H1 (cell line): ENCODE results near the gene NR5A2. TPM values are rescaled to one million over a fixed set of nuclear protein-coding genes. Genes with fewer than 3 reads are reported as not detected.

Experiments used
- CTCF ChIA-PET: fragments of 300-600 bp; sonication (Branson Sonifier 250); formaldehyde crosslinking; loops from one replicate; lab custom pipeline; 2021; ENCODE audit not compliant: partially characterized antibody; lab: Charles Lee
- POLR2A ChIA-PET: fragments of 300-600 bp; sonication (Branson Sonifier 250); formaldehyde crosslinking; loops from one replicate; lab custom pipeline; 2021; ENCODE audit warnings: inconsistent platforms; ENCODE audit not compliant: partially characterized antibody; lab: Charles Lee
- DNase-seq, 2 experiments: peaks; one replicate each; pipeline versions ENCODE4 v3.0.0 to v3.0.0-alpha.2; 2010 to 2022; ENCODE audit warnings: low spot score in 2 of 2, low read depth in 1 of 2, mixed read lengths in 1 of 2
- FAIRE-seq: peaks from 2 replicates; lab custom pipeline; 2011; peaks lifted over from hg19 to GRCh38; lab: Jason Lieb, UNC
- H2AFZ ChIP-seq: 2 replicates; pipeline ENCODE4 v1.8.1; 2012; ENCODE audit warnings: low read length, inconsistent platforms
- H2AK5ac ChIP-seq: 2 replicates; pipeline ENCODE4 v1.6.1; 2013; ENCODE audit warnings: low read depth, low read length
- H2BK120ac ChIP-seq: replicated peaks from 2 replicates; pipeline ENCODE3; 2013; ENCODE audit warnings: low read depth, low read length, inconsistent platforms
- H2BK12ac ChIP-seq: 2 replicates; pipeline ENCODE4 v1.6.1; 2013; ENCODE audit warnings: low read depth, low read length
- H2BK15ac ChIP-seq: 2 replicates; pipeline ENCODE4 v1.6.1; 2013; ENCODE audit warnings: low read length
- H2BK20ac ChIP-seq: 2 replicates; pipeline ENCODE4 v1.6.1; 2013; ENCODE audit warnings: low read length
- H2BK5ac ChIP-seq: 2 replicates; pipeline ENCODE4 v1.6.1; 2013; ENCODE audit warnings: low read depth, low read length
- H3K14ac ChIP-seq: 2 replicates; pipeline ENCODE4 v1.6.1; 2013; ENCODE audit warnings: inconsistent platforms; ENCODE audit not compliant: insufficient read length
- H3K18ac ChIP-seq: 2 replicates; pipeline ENCODE4 v1.6.1; 2013; ENCODE audit warnings: low read length; ENCODE audit errors: extremely low read depth
- H3K23ac ChIP-seq: 2 replicates; pipeline ENCODE4 v1.6.1; 2013; ENCODE audit warnings: inconsistent platforms; ENCODE audit not compliant: insufficient read length
- H3K23me2 ChIP-seq: 2 replicates; pipeline ENCODE4 v1.6.1; 2013; ENCODE audit warnings: low read depth, low read length
- H3K27ac ChIP-seq: 2 replicates; pipeline ENCODE4 v1.6.1; 2011; ENCODE audit warnings: low read depth, low read length, inconsistent platforms
- H3K27me3 ChIP-seq, 4 experiments: replicated peaks in 1 of 4; 1 replicate in 1 of 4; 2 replicates in 3 of 4; pipeline versions ENCODE4 v1.6.1 to v1.8.1; 2011 to 2013; ENCODE audit warnings: low read length in 3 of 4, mild to moderate bottlenecking in 3 of 4, inconsistent platforms in 2 of 4, mixed read lengths in 2 of 4, moderate library complexity in 1 of 4; ENCODE audit not compliant: control insufficient read depth in 3 of 4, insufficient read depth in 3 of 4; ENCODE audit errors: extremely low read depth in 1 of 4
- H3K36me3 ChIP-seq, 4 experiments: 2 replicates each; pipeline versions ENCODE4 v1.6.1 to v1.8.1; 2011 to 2013; ENCODE audit warnings: mild to moderate bottlenecking in 4 of 4, low read length in 3 of 4, moderate library complexity in 2 of 4, control low read depth in 1 of 4, inconsistent platforms in 1 of 4; ENCODE audit not compliant: insufficient read depth in 4 of 4, control insufficient read depth in 2 of 4
- H3K4ac ChIP-seq: replicated peaks from 2 replicates; pipeline ENCODE3; 2013; ENCODE audit warnings: low read length, low read depth, mixed read lengths, inconsistent platforms; ENCODE audit not compliant: insufficient read length
- H3K4me1 ChIP-seq, 4 experiments: replicated peaks in 1 of 4; 1 replicate in 1 of 4; 2 replicates in 3 of 4; pipeline versions ENCODE4 v1.6.1 to v1.8.1; 2011 to 2013; ENCODE audit warnings: low read length in 3 of 4, inconsistent platforms in 2 of 4, mixed read lengths in 1 of 4; ENCODE audit not compliant: insufficient read depth in 4 of 4, control insufficient read depth in 3 of 4
- H3K4me2 ChIP-seq, 2 experiments: 2 replicates each; pipeline versions ENCODE4 v1.6.1 to v1.8.1; 2011 to 2013; ENCODE audit warnings: low read depth in 2 of 2, low read length in 2 of 2, control low read depth in 1 of 2, inconsistent platforms in 1 of 2, mild to moderate bottlenecking in 1 of 2; ENCODE audit not compliant: insufficient read depth in 1 of 2
- H3K4me3 ChIP-seq, 4 experiments: fragments of 200-600, 300-600 bp in 1 of 4; sonication (generic), shearing (Covaris generic), sonication (Bioruptor Twin) in 1 of 4; 2 replicates each; pipeline versions ENCODE4 v1.5.1 to v1.8.1; 2011 to 2016; ENCODE audit warnings: low read length in 4 of 4, low read depth in 3 of 4, control low read depth in 2 of 4, inconsistent platforms in 2 of 4, mild to moderate bottlenecking in 2 of 4, mixed read lengths in 1 of 4, moderate library complexity in 1 of 4; ENCODE audit not compliant: insufficient read depth in 2 of 4; ENCODE audit errors: extremely low read depth in 1 of 4
- H3K56ac ChIP-seq: replicated peaks from 2 replicates; pipeline ENCODE3; 2013; ENCODE audit warnings: low read depth, mild to moderate bottlenecking, mixed read lengths, low read length, inconsistent platforms; ENCODE audit not compliant: insufficient read length
- H3K79me1 ChIP-seq: 2 replicates; pipeline ENCODE4 v1.6.1; 2013; ENCODE audit warnings: low read depth, low read length, control low read depth
- H3K79me2 ChIP-seq, 2 experiments: 2 replicates each; pipeline versions ENCODE4 v1.6.1 to v1.8.1; 2012 to 2013; ENCODE audit warnings: low read length in 2 of 2, mild to moderate bottlenecking in 2 of 2, inconsistent platforms in 1 of 2; ENCODE audit not compliant: insufficient read depth in 2 of 2, control insufficient read depth in 1 of 2
- H3K9ac ChIP-seq, 4 experiments: replicated peaks in 1 of 4; 1 replicate in 1 of 4; 2 replicates in 3 of 4; pipeline versions ENCODE4 v1.6.1 to v1.8.1; 2011 to 2013; ENCODE audit warnings: low read depth in 3 of 4, low read length in 3 of 4, control low read depth in 2 of 4, mild to moderate bottlenecking in 2 of 4, moderate library complexity in 2 of 4, inconsistent platforms in 1 of 4; ENCODE audit errors: extremely low read depth in 1 of 4
- H3K9me3 ChIP-seq, 2 experiments: 2 replicates each; pipeline versions ENCODE4 v1.6.1 to v1.8.1; 2012 to 2013; ENCODE audit warnings: mild to moderate bottlenecking in 2 of 2, moderate library complexity in 2 of 2, control low read depth in 1 of 2, inconsistent platforms in 1 of 2, low read depth in 1 of 2, low read length in 1 of 2, mixed read lengths in 1 of 2; ENCODE audit not compliant: insufficient read depth in 2 of 2
- H4K20me1 ChIP-seq, 2 experiments: replicated peaks in 1 of 2; 2 replicates each; pipeline versions ENCODE3 to v1.8.1; 2011 to 2013; ENCODE audit warnings: inconsistent platforms in 2 of 2, low read length in 2 of 2, mild to moderate bottlenecking in 1 of 2; ENCODE audit not compliant: insufficient read depth in 2 of 2, control insufficient read depth in 1 of 2
- H4K5ac ChIP-seq: 2 replicates; pipeline ENCODE4 v1.6.1; 2013; ENCODE audit warnings: low read length, low read depth, mixed read lengths, inconsistent platforms; ENCODE audit not compliant: insufficient read length
- H4K8ac ChIP-seq: 2 replicates; pipeline ENCODE4 v1.8.0; 2013; ENCODE audit warnings: mild to moderate bottlenecking, moderate library complexity, low read length, inconsistent platforms; ENCODE audit not compliant: insufficient read depth; ENCODE audit errors: extremely low read depth
- H4K91ac ChIP-seq: replicated peaks from 2 replicates; pipeline ENCODE3; 2013; ENCODE audit warnings: low read length, mixed read lengths, inconsistent platforms; ENCODE audit not compliant: insufficient read length
- HDAC6 ChIP-seq: IDR thresholded peaks from one replicate; pipeline ENCODE4 v1.7.1; 2012; ENCODE audit warnings: low read depth, mild to moderate bottlenecking, inconsistent platforms, low read length, moderate library complexity
- POLR2A ChIP-seq, 2 experiments: IDR thresholded peaks; 1 replicate in 1 of 2; 2 replicates in 1 of 2; pipeline ENCODE4 v1.6.1; 2011; ENCODE audit warnings: low read depth in 2 of 2, low read length in 2 of 2, mild to moderate bottlenecking in 2 of 2; ENCODE audit errors: control extremely low read depth in 1 of 2
- SIX5 ChIP-seq: IDR thresholded peaks from 2 replicates; pipeline ENCODE4 v1.6.1; 2011; ENCODE audit warnings: mild to moderate bottlenecking, low read depth, low read length
- TAF7 ChIP-seq: optimal IDR thresholded peaks from 2 replicates; pipeline ENCODE3; 2011; ENCODE audit warnings: low read depth, mild to moderate bottlenecking, inconsistent platforms, low read length, moderate library complexity, borderline replicate concordance
- TBP ChIP-seq: IDR thresholded peaks from 2 replicates; pipeline ENCODE4 v1.6.1; 2011; ENCODE audit warnings: low read depth, low read length, improper control_type of control experiment
- WGBS, 2 experiments: shearing (Covaris generic) in 1 of 2; methylation state at CpG; one replicate each; pipeline versions ENCODE4 v1.1.6 to v1.1.7; 2013 to 2015; ENCODE audit warnings: low lambda C conversion rate in 2 of 2, mixed read lengths in 2 of 2, inconsistent platforms in 1 of 2, low coverage in 1 of 2, missing lambda C conversion rate in 1 of 2; ENCODE audit not compliant: insufficient replicate concordance in 2 of 2, insufficient coverage in 1 of 2, insufficient read length in 1 of 2; ENCODE audit errors: extremely low coverage in 1 of 2, missing lambda C conversion rate in 1 of 2; 5-methylcytosine and 5-hydroxymethylcytosine counted together
- polyA plus RNA-seq, 7 experiments: library from polyadenylated mRNA; depleted of rRNA in 3 of 7; stranded (reverse) in 5 of 7; unstranded in 2 of 7; fragments of >200 nt in 5 of 7; fragments of 200-250 nt in 2 of 7; gene quantifications; 1 replicate in 5 of 7; 2 replicates in 1 of 7; 4 replicates in 1 of 7; pipeline versions ENCODE4 v1.2.1 to v1.2.3, GENCODE V29; 2011 to 2013; ENCODE audit warnings: missing spikeins in 2 of 7, mixed read lengths in 2 of 7
- total RNA-seq: library from RNA; stranded (reverse); fragmentation: NEBNext Ultra II Directional; extraction: Animal tissue kit (Norgen Biotek cat#: 25700); gene quantifications from 2 replicates; pipeline ENCODE4 v1.2.1, GENCODE V29; 2021

Gene NR5A2
- total and polyA plus RNA-seq, 2 of the 8 experiments (the other 6 are each of a cell fraction or from before 2014, with no cell fraction given), result 1.7 to 11.6 TPM

- WGBS, 2 experiments, result 86% methylated on average over 3 of the region's 3 CpGs; no CpG with 5 or more reads in 1 of the 2 experiments
- H3K23ac ChIP-seq, result no peak overlapping the region
- H2BK120ac ChIP-seq, result no peak overlapping the region
- no peak overlapping the region for H3K27ac ChIP-seq
- no peak overlapping the region for H2BK5ac ChIP-seq
- POLR2A ChIA-PET, result no interaction called here
- no peak overlapping the region for H3K56ac ChIP-seq
- no peak overlapping the region for H3K4me2 ChIP-seq
- no peaks in the 10 kb centered on the region for H4K20me1 ChIP-seq
- H2BK15ac ChIP-seq, result no peak overlapping the region
- no peak for FAIRE-seq
- no peak overlapping the region for H3K4me3 ChIP-seq
- CTCF ChIA-PET, result interaction anchor here (1.0 to 1.8 kb wide), 5 partner anchors 8 to 40 kb away, joined by 3 to 7 read pairs (median 4); no protein-coding TSS in a partner anchor
- no peak overlapping the region for H3K4ac ChIP-seq
- no peak overlapping the region for H2BK12ac ChIP-seq
- H3K79me1 ChIP-seq, result no peaks in the 10 kb centered on the region; the same call in 1 of the 2 replicates
- no peaks in the 10 kb centered on the region for H3K27me3 ChIP-seq
- no peak overlapping the region for H3K9ac ChIP-seq
- H3K36me3 ChIP-seq, result no peaks in the 10 kb centered on the region
- no peak overlapping the region for H2AFZ ChIP-seq
- H4K5ac ChIP-seq, result no peak overlapping the region
- H3K14ac ChIP-seq, result no peak overlapping the region
- DNase-seq, result no peak
- no peaks in the 10 kb centered on the region for H3K79me2 ChIP-seq
- no peak overlapping the region for H4K8ac ChIP-seq
- H3K9me3 ChIP-seq, result no peaks in the 10 kb centered on the region
- H3K4me1 ChIP-seq, result no peaks in the 10 kb centered on the region
- no peaks in the 10 kb centered on the region; the same call in 1 of the 2 replicates for H3K23me2 ChIP-seq
- no peak overlapping the region for H2BK20ac ChIP-seq
- no peak overlapping the region for H4K91ac ChIP-seq
- 0 out of 2 replicates have a peak overlapping the region, but pooled peaks have one; percentile 6 for H2AK5ac ChIP-seq
- no peak overlapping the region for H3K18ac ChIP-seq
- TF ChIP-seq HDAC6 (no peak), TBP (no peak), SIX5 (no peak), TAF7 (no peak), POLR2A (IDR thresholded peaks at IDR 0.05; ENCODE audit: control extremely low read depth in 1 of 2, low read depth in 2 of 2, low read length in 2 of 2) (no peak)
Measured at GRCh38 chr1:200099040-200099439, 71.5 kb downstream of the NR5A2 start.
